K562 (cell line): Measurements from ENCODE around the gene SLC38A7. TPM values are rescaled to one million over a fixed set of nuclear protein-coding genes. Genes with fewer than 3 reads are reported as not detected.
A peak's percentile ranks its signal among the peaks of the same experiment; 100 is the strongest.

ENCODE experiments used
- ATAC-seq: fragments of 200-7000 bp; cut with Tn5 transposase; 3 replicates; pipeline ENCODE4 v1.9.1; 2020; ENCODE audit warnings: moderate library complexity
- BruUV-seq: library from RNA; stranded (reverse); fragments of 400-500 nt; replicated peaks from 2 replicates; lab custom pipeline; 2021; lab: Mats Ljungman, UMichigan
- CTCF ChIA-PET: fragments of 300-600 bp; formaldehyde crosslinking; extraction: SDS; loops from one replicate; lab custom pipeline; 2021; ENCODE audit warnings: low intra/inter-chr PET ratio; lab: Yijun Ruan, JAX
- POLR2A ChIA-PET: fragments of 300-600, 350-650 bp; sonication (Branson Sonifier 250); formaldehyde crosslinking; extraction: SDS; loops from one replicate; lab custom pipeline; 2021; ENCODE audit warnings: antibody characterized with exemption, inconsistent platforms; lab: Yijun Ruan, JAX
- DNase-seq, 4 experiments: peaks; one replicate each; pipeline versions ENCODE4 v3.0.0 to v3.0.0-alpha.2; 2011 to 2018; ENCODE audit warnings: low spot score in 3 of 4, mixed read lengths in 3 of 4; ENCODE audit errors: extremely low read depth in 1 of 4
- FAIRE-seq: peaks from 2 replicates; lab custom pipeline; 2011; peaks lifted over from hg19 to GRCh38; lab: Jason Lieb, UNC
- H2AFZ ChIP-seq: 2 replicates; pipeline ENCODE4 v1.6.0; 2011; ENCODE audit warnings: low read depth, low read length, control low read depth, inconsistent platforms
- H3K27ac ChIP-seq: fragments of 200-600 bp; 3 replicates; pipeline ENCODE4 v1.8.0; 2011; ENCODE audit warnings: low read depth, mild to moderate bottlenecking, control low read depth, inconsistent platforms, low read length, moderate library complexity, mixed read lengths; ENCODE audit errors: extremely low read depth
- H3K27me3 ChIP-seq, 2 experiments: fragments of 300-600 bp in 1 of 2; 2 replicates in 1 of 2; 3 replicates in 1 of 2; pipeline versions ENCODE4 v1.6.0 to v1.8.0; 2011; ENCODE audit warnings: inconsistent platforms in 2 of 2, low read length in 2 of 2, mild to moderate bottlenecking in 1 of 2, mixed read lengths in 1 of 2, moderate library complexity in 1 of 2; ENCODE audit not compliant: control insufficient read depth in 2 of 2, insufficient read depth in 2 of 2
- H3K36me3 ChIP-seq: fragments of 300-600 bp; 3 replicates; pipeline ENCODE4 v1.8.0; 2011; ENCODE audit warnings: mild to moderate bottlenecking, low read length, inconsistent platforms; ENCODE audit not compliant: control insufficient read depth, insufficient read depth
- H3K4me1 ChIP-seq, 2 experiments: fragments of 200-600 bp in 1 of 2; replicated peaks in 1 of 2; 2 replicates in 1 of 2; 3 replicates in 1 of 2; pipeline versions ENCODE4 v1.5.1 to v1.8.0; 2011; ENCODE audit warnings: inconsistent platforms in 2 of 2, low read length in 2 of 2, mild to moderate bottlenecking in 1 of 2, mixed read lengths in 1 of 2, moderate library complexity in 1 of 2; ENCODE audit not compliant: control insufficient read depth in 2 of 2, insufficient read depth in 2 of 2
- H3K4me2 ChIP-seq: 2 replicates; pipeline ENCODE4 v1.6.1; 2011; ENCODE audit warnings: low read length, control low read depth, inconsistent platforms, mixed read lengths; ENCODE audit not compliant: insufficient read depth
- H3K4me3 ChIP-seq: fragments of 200-600 bp; sonication (generic), shearing (Covaris generic); 2 replicates; pipeline ENCODE4 v1.5.1; 2016; ENCODE audit warnings: control low read depth, inconsistent platforms
- H3K79me2 ChIP-seq: fragments of 200-600 bp; 3 replicates; pipeline ENCODE4 v1.8.0; 2011; ENCODE audit warnings: low read length, inconsistent platforms; ENCODE audit not compliant: control insufficient read depth, insufficient read depth
- H3K9ac ChIP-seq, 2 experiments: 2 replicates each; pipeline versions ENCODE4 v1.6.0 to v1.6.1; 2011; ENCODE audit warnings: low read depth in 2 of 2, low read length in 2 of 2, control low read depth in 1 of 2, inconsistent platforms in 1 of 2, mild to moderate bottlenecking in 1 of 2, mixed read lengths in 1 of 2; ENCODE audit not compliant: insufficient read depth in 1 of 2
- H3K9me1 ChIP-seq: one replicate; pipeline ENCODE4 v1.6.0; 2011; ENCODE audit warnings: inconsistent platforms, mild to moderate bottlenecking, low read length, moderate library complexity; ENCODE audit not compliant: control insufficient read depth, insufficient read depth
- H3K9me3 ChIP-seq: replicated peaks from 2 replicates; pipeline ENCODE4 v1.5.1; 2011; ENCODE audit warnings: low read depth, low read length, inconsistent platforms; ENCODE audit not compliant: control insufficient read depth, insufficient read depth
- H4K20me1 ChIP-seq: replicated peaks from 2 replicates; pipeline ENCODE4 v1.6.1; 2011; ENCODE audit warnings: low read length, inconsistent platforms, mixed read lengths; ENCODE audit not compliant: control insufficient read depth, insufficient read depth
- CBX1 ChIP-seq: sonication (generic); IDR thresholded peaks from 2 replicates; pipeline ENCODE4 v1.6.1; 2016; ENCODE audit warnings: antibody characterized with exemption, low read depth, mild to moderate bottlenecking
- ETV5 ChIP-seq: sonication (generic); formaldehyde crosslinking; IDR thresholded peaks from 2 replicates; pipeline ENCODE4 v1.4.0; 2020; ENCODE audit warnings: low read depth, mild to moderate bottlenecking, missing genetic modification reagents
- POLR3G ChIP-seq: IDR thresholded peaks from 2 replicates; pipeline ENCODE4 v1.6.1; 2011; ENCODE audit not compliant: insufficient read length, insufficient replicate concordance; ENCODE audit errors: extremely low read depth
- RBM25 ChIP-seq: fragments of 200-400 bp; formaldehyde crosslinking; IDR thresholded peaks from 2 replicates; pipeline ENCODE4 v1.6.1; 2018; ENCODE audit warnings: low read length, low read depth, moderate library complexity; ENCODE audit not compliant: severe bottlenecking
- SMAD1 ChIP-seq: fragments of 150-350 bp; IDR thresholded peaks from 2 replicates; pipeline ENCODE4 v1.6.1; 2014; ENCODE audit warnings: low read length, low read depth; ENCODE audit not compliant: partially characterized antibody
- ZNF140 ChIP-seq: fragments of 250-450 bp; sonication (Bioruptor Pico); IDR thresholded peaks from 2 replicates; pipeline ENCODE4 v1.8.0; 2021; ENCODE audit warnings: moderate library complexity, mild to moderate bottlenecking, inconsistent platforms
- ZNF263 ChIP-seq: sonication (generic); formaldehyde crosslinking; IDR thresholded peaks from 2 replicates; pipeline ENCODE4 v1.8.0; 2022; ENCODE audit warnings: mild to moderate bottlenecking, missing genetic modification reagents, borderline replicate concordance
- ZNF583 ChIP-seq: fragments of 250-450 bp; sonication (Bioruptor Pico); IDR thresholded peaks from 2 replicates; pipeline ENCODE4 v1.4.0; 2020
- WGBS: fragments of 100-300 bp; shearing (Covaris generic); methylation state at CpG from one replicate; pipeline ENCODE4 v1.1.6; 2016; ENCODE audit warnings: low coverage, mixed read lengths; ENCODE audit not compliant: insufficient coverage; ENCODE audit errors: missing lambda C conversion rate; 5-methylcytosine and 5-hydroxymethylcytosine counted together
- in situ Hi-C: fragments of 300-500 bp; cut with MboI; formaldehyde crosslinking; loops from 4 replicates; pipeline ENCODE4 v1.15.0; 2018; ENCODE audit warnings: inconsistent platforms, mixed read lengths
- intact Hi-C: fragments of 100-400 bp; cut with micrococcal nuclease; formaldehyde crosslinking; loops from 2 replicates; pipeline ENCODE4 v1.14.2; 2022
- polyA plus RNA-seq, 8 experiments: library from polyadenylated mRNA; depleted of rRNA in 4 of 8; stranded (reverse) in 5 of 8; unstranded in 3 of 8; fragments of >200 nt; fragmentation: Nextera tagmentation in 2 of 8; fragmentation: Illumina TruSeq in 1 of 8; extraction: Ambion mirVana in 2 of 8; extraction: Trizol in 1 of 8; gene quantifications; 2 replicates each; pipeline versions ENCODE4 v1.2.1 to v1.2.3, GENCODE V29; 2011 to 2014; ENCODE audit warnings: inconsistent platforms in 1 of 8, missing spikeins in 1 of 8
- total RNA-seq, 7 experiments: library from RNA; depleted of rRNA in 6 of 7; stranded (reverse); fragments of >200 nt in 6 of 7; fragmentation: Illumina TruSeq in 2 of 7; extraction: Trizol in 2 of 7; gene quantifications; 2 replicates each; pipeline versions ENCODE4 v1.2.1 to v1.2.3, GENCODE V29; 2011 to 2021; ENCODE audit warnings: low replicate concordance in 1 of 7
- TF ChIP-seq, protein P1 (sequence below): fragments of 450-650 bp; IDR thresholded peaks from 2 replicates; pipeline ENCODE4 v1.6.1; 2017; ENCODE audit warnings: antibody characterized with exemption
- TF ChIP-seq, protein P2 (sequence below): fragments of 250-450 bp; sonication (Bioruptor Pico); IDR thresholded peaks from 2 replicates; pipeline ENCODE4 v1.8.0; 2022; ENCODE audit warnings: moderate library complexity, mild to moderate bottlenecking, inconsistent platforms

The SLC38A7 gene
- total and polyA plus RNA-seq, 9 of the 15 experiments (the other 6 are each of a cell fraction or from before 2014, with no cell fraction given), result 2.7 to 12.2 (median 6.5) TPM

DNA sequence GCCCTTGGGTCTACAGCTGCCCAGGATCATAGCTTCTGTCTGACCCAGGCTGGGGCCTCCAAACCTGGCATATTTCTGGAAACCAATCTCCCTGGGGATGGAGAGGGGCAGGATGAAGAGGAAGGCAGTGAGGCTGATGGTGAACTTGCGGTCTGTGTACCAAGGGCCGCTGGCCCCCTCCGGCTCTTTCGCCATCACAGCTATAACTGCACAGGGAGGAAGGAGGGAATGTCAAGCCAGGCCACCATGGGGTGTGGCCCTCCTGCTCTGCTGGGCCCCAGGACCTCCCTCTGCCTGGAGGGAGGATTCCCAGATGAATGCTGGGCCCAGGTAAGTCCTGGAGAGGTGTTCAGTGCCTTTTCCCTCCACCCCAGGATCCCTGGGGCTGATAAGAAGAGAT lies 6.3 kb downstream of the SLC38A7 start:
- 100% methylated on average over 3 of the region's 4 CpGs for WGBS
- FAIRE-seq (no peak), ATAC-seq (no peak), DNase-seq (no peak)
- peaks cover 18% of the 10 kb centered on the region; the same call in 2 of the 3 replicates for H3K36me3 ChIP-seq
- POLR2A ChIA-PET, result interaction anchor here (0.6 to 0.7 kb wide), 2 partner anchors 90 to 557 kb away, joined by 3 to 4 read pairs; no protein-coding TSS in a partner anchor
- H3K27me3 ChIP-seq, result no peaks in the 10 kb centered on the region
- H2AFZ ChIP-seq, result no peak overlapping the region
- no peak overlapping the region for H3K27ac ChIP-seq
- no TSS peak for BruUV-seq
- no peak overlapping the region for H3K9ac ChIP-seq
- no peak overlapping the region for H3K4me2 ChIP-seq
- H3K4me3 ChIP-seq, result no peak overlapping the region
- CTCF ChIA-PET, result no interaction called here
- no peaks in the 10 kb centered on the region for H3K9me3 ChIP-seq
- H3K9me1 ChIP-seq, result no peaks in the 10 kb centered on the region
- H3K4me1 ChIP-seq, result no peaks in the 10 kb centered on the region; a peak in 1 of 5 replicates
- in situ Hi-C loops, result no loop called here
- intact Hi-C loops, result no loop called here
- H3K79me2 ChIP-seq, result no peaks in the 10 kb centered on the region
- H4K20me1 ChIP-seq, result no peaks in the 10 kb centered on the region
- TF ChIP-seq POLR3G, result no peak
- no peak for TF ChIP-seq CBX1

DNA sequence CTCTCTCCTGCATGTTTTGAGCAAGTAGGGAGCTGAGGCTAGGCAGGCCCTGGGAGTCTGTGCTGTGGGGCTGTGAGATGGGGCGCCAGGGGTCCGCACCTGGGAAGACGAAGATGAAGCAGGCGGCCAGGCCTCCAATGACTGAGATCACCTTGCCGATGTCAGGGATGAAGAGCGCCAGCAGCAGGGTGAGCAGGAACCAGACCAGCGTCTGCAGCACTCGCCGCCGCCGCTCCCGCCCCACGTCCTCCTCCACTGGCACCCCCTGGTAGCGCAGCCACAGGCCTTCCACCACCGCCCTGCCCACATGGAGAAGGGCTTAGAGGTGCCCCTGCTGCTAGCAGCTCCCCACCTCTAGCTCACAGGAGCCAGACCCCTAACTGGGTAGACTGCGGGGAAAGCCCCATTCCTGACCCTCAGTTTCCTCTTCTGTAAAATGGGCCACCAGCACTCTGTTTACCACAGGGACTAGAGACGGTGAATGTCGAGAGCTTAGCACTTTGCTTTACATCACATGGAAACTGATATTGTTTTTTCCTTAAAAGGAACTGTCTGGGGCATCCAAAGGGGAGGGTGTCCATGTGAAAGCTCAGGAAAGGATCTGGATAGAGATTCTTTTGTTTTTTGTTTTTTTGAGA lies 13.5 kb downstream of the SLC38A7 start:
- peak in 2 of 4 experiments; percentile 4 to 6 for DNase-seq
- Histone ChIP-seq H3K27me3 (no peaks in the 10 kb centered on the region), H2AFZ (no peak overlapping the region), H3K9me1 (no peaks in the 10 kb centered on the region), H3K27ac (no peak overlapping the region), H3K4me3 (no peak overlapping the region), H3K9ac (no peak overlapping the region), H3K79me2 (no peaks in the 10 kb centered on the region), H3K4me2 (no peak overlapping the region), H3K36me3 (peaks cover 10% of the 10 kb centered on the region; the same call in 2 of the 3 replicates), H3K9me3 (no peaks in the 10 kb centered on the region), H4K20me1 (no peaks in the 10 kb centered on the region), H3K4me1 (no peaks in the 10 kb centered on the region; a peak in 1 of 5 replicates)
- BruUV-seq, result no TSS peak
- in situ Hi-C loops, result no loop called here
- no peak for FAIRE-seq
- intact Hi-C loops, result no loop called here
- CTCF ChIA-PET, result no interaction called here
- 82% methylated on average over 16 of the region's 18 CpGs for WGBS
- no peak for ATAC-seq
- POLR2A ChIA-PET, result interaction anchor here (0.7 kb wide), 1 partner anchor 192 kb away, joined by 3 read pairs; no protein-coding TSS in a partner anchor
- TF ChIP-seq ZNF583 (CRISPR knock-in tag) (no peak), RBM25 (peak; percentile 74), SMAD1 (no peak), ZNF263 (CRISPR knock-in tag) (no peak), ZNF140 (CRISPR knock-in tag) (no peak), ETV5 (CRISPR knock-in tag) (no peak)
- TF ChIP-seq, protein P1, sequence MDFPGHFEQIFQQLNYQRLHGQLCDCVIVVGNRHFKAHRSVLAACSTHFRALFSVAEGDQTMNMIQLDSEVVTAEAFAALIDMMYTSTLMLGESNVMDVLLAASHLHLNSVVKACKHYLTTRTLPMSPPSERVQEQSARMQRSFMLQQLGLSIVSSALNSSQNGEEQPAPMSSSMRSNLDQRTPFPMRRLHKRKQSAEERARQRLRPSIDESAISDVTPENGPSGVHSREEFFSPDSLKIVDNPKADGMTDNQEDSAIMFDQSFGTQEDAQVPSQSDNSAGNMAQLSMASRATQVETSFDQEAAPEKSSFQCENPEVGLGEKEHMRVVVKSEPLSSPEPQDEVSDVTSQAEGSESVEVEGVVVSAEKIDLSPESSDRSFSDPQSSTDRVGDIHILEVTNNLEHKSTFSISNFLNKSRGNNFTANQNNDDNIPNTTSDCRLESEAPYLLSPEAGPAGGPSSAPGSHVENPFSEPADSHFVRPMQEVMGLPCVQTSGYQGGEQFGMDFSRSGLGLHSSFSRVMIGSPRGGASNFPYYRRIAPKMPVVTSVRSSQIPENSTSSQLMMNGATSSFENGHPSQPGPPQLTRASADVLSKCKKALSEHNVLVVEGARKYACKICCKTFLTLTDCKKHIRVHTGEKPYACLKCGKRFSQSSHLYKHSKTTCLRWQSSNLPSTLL, result no peak
- TF ChIP-seq, protein P2, sequence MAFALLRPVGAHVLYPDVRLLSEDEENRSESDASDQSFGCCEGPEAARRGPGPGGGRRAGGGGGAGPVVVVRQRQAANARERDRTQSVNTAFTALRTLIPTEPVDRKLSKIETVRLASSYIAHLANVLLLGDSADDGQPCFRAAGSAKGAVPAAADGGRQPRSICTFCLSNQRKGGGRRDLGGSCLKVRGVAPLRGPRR (CRISPR knock-in tag), result no peak
